RWPE2 (cell line): ENCODE results near the gene HPX.

ENCODE experiments used
- ATAC-seq: fragments of 200-7000 bp; cut with Tn5 transposase; 3 replicates; pipeline ENCODE4 v1.9.1; 2021; ENCODE audit warnings: low read depth
- DNase-seq: peaks from one replicate; pipeline ENCODE4 v3.0.0-alpha.2; 2020; ENCODE audit warnings: low spot score
- H3K27ac ChIP-seq: fragments of 450-650 bp; 2 replicates; pipeline ENCODE4 v1.5.1; 2017; ENCODE audit warnings: mild to moderate bottlenecking; ENCODE audit not compliant: poor library complexity, severe bottlenecking
- H3K27me3 ChIP-seq: fragments of 250-450 bp; sonication (Bioruptor Pico); 2 replicates; pipeline ENCODE4 v1.5.1; 2021; ENCODE audit warnings: mild to moderate bottlenecking, moderate library complexity; ENCODE audit not compliant: insufficient read depth, poor library complexity, severe bottlenecking
- H3K36me3 ChIP-seq: fragments of 250-450 bp; sonication (Bioruptor Pico); 2 replicates; pipeline ENCODE4 v1.5.1; 2020; ENCODE audit warnings: low read depth, mild to moderate bottlenecking, moderate library complexity
- H3K4me1 ChIP-seq: fragments of 250-450 bp; sonication (Bioruptor Pico); 2 replicates; pipeline ENCODE4 v1.5.1; 2021; ENCODE audit warnings: mild to moderate bottlenecking, moderate library complexity; ENCODE audit not compliant: insufficient read depth, poor library complexity, severe bottlenecking
- H3K4me3 ChIP-seq: fragments of 250-450 bp; sonication (Bioruptor Pico); 2 replicates; pipeline ENCODE4 v1.5.1; 2021; ENCODE audit warnings: mild to moderate bottlenecking, moderate library complexity; ENCODE audit not compliant: severe bottlenecking
- H3K9me3 ChIP-seq: fragments of 250-450 bp; sonication (Bioruptor Pico); 2 replicates; pipeline ENCODE4 v1.5.1; 2021; ENCODE audit warnings: mild to moderate bottlenecking, moderate library complexity; ENCODE audit not compliant: severe bottlenecking
- TF ChIP-seq, protein P1 (sequence below): fragments of 450-650 bp; IDR thresholded peaks from one replicate; pipeline ENCODE4 v1.5.1; 2017; ENCODE audit warnings: mild to moderate bottlenecking, moderate library complexity; ENCODE audit not compliant: poor library complexity, severe bottlenecking

The HPX gene

DNA sequence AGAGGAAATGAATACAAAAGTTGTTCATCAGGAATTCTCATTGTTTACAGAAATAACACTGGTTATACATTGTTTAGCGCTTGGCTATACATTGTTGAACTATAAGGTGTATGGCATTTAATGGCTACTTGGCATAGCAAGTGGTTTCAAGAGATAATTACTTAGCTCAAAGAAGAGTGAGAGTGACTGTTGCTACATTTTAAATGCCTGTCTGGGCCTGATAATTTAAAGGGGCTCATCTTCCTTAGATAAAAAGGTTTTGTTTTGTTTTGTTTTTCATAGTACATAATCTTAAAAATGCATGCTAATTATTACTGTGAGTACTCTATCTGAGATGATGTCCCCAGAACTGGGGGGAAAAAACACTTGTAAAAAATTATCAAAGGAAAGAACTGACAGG, 52.0 kb downstream of the HPX start:
- no peaks in the 10 kb centered on the region for H3K36me3 ChIP-seq
- H3K27me3 ChIP-seq: no peaks in the 10 kb centered on the region
- H3K4me1 ChIP-seq: peaks cover 15% of the 10 kb centered on the region
- ATAC-seq (no peak), DNase-seq (no peak)
- TF ChIP-seq, protein P1, sequence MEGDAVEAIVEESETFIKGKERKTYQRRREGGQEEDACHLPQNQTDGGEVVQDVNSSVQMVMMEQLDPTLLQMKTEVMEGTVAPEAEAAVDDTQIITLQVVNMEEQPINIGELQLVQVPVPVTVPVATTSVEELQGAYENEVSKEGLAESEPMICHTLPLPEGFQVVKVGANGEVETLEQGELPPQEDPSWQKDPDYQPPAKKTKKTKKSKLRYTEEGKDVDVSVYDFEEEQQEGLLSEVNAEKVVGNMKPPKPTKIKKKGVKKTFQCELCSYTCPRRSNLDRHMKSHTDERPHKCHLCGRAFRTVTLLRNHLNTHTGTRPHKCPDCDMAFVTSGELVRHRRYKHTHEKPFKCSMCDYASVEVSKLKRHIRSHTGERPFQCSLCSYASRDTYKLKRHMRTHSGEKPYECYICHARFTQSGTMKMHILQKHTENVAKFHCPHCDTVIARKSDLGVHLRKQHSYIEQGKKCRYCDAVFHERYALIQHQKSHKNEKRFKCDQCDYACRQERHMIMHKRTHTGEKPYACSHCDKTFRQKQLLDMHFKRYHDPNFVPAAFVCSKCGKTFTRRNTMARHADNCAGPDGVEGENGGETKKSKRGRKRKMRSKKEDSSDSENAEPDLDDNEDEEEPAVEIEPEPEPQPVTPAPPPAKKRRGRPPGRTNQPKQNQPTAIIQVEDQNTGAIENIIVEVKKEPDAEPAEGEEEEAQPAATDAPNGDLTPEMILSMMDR: no peak
- H3K27ac ChIP-seq: no peak overlapping the region
- H3K9me3 ChIP-seq: no peaks in the 10 kb centered on the region
- H3K4me3 ChIP-seq: no peak overlapping the region

DNA sequence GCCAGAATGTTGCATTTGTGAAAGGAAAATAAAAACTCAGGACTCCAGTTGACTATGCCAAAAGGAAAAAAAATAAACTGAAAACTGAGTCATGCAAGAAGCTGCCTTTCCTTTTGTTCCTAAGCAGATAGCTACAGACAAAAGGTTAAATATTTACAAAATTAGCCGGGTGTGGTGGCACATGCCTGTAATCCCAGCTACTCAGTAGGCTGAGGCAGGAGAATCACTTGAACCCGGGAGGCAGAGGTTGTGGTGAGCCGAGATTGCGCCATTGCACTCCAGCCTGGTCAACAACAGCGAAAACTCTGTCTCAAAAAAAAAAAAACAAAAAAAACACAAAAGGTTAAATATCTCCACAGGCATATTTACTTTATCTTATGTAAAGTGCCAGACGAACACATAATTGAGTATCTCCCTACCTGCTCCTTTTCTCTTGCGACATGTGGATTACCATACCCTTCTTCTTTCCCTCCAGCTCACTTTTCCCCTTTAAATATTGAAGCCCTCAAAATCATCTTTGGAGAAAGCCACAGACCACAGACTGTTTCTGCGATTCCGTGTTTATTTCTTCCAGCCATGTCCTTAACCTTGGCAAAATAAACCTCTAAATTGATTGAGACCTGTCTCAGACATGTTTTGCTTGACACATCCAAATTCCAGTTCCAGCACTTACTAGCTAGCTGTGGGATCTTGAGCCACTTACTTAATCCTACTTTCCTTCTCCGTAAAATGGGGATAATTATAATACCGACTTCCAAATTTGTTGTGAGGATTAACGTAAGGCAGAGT, 52.8 kb downstream of the HPX start:
- peaks cover 15% of the 10 kb centered on the region for H3K4me1 ChIP-seq
- no peak overlapping the region for H3K4me3 ChIP-seq
- no peaks in the 10 kb centered on the region for H3K9me3 ChIP-seq
- DNase-seq (no peak), ATAC-seq (no peak)
- TF ChIP-seq, protein P1: no peak
- H3K36me3 ChIP-seq: no peaks in the 10 kb centered on the region
- peak overlapping the region; percentile 15 for H3K27ac ChIP-seq
- no peaks in the 10 kb centered on the region for H3K27me3 ChIP-seq

DNA sequence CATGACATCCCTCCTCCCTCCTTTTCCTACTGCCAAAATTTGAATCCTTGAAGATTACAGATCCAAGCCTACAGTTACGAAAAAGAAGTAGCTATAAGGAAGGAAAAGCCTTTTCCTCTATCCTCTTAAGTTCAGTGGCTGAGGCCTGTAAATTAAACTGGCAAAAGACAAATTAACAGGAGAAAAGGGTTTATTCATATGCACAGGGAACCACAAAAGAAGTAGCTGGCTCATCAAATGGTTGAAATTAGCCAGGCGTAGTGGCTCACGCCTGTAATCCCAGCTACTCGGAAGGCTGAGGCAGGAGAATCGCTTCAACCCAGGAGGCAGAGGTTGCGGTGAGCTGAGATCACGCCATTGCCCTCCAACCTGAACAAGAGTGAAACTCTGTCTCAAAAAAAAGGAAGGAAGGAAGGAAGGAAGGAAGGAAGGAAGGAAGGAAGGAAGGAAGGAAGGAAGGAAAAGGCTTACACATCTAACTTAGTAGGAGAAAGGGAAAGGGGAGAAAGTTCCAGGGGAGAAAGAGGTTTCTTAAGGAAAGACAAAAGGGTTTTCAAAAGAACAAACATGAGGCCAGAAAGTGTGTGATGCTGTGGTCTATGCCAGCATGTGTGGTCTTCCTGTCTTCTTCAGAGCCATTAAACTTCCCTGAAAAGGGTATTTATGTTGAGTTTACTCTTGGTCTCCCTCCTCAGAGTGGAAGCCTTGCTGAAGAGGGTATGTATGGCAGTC, 55.6 kb downstream of the HPX start:
- Histone ChIP-seq H3K27ac (no peak overlapping the region), H3K4me3 (no peak overlapping the region), H3K36me3 (no peaks in the 10 kb centered on the region), H3K4me1 (peaks cover 15% of the 10 kb centered on the region), H3K9me3 (no peaks in the 10 kb centered on the region), H3K27me3 (no peaks in the 10 kb centered on the region)
- no peak for DNase-seq
- TF ChIP-seq, protein P1: no peak
- no peak for ATAC-seq
